ENCODE results near the gene TOM1.
"Not testable (repeated sequence)": the region's sequence is repeated elsewhere in the genome, so short reads cannot be mapped to it uniquely, and the experiment has no call there.

Gene TOM1

DNA sequence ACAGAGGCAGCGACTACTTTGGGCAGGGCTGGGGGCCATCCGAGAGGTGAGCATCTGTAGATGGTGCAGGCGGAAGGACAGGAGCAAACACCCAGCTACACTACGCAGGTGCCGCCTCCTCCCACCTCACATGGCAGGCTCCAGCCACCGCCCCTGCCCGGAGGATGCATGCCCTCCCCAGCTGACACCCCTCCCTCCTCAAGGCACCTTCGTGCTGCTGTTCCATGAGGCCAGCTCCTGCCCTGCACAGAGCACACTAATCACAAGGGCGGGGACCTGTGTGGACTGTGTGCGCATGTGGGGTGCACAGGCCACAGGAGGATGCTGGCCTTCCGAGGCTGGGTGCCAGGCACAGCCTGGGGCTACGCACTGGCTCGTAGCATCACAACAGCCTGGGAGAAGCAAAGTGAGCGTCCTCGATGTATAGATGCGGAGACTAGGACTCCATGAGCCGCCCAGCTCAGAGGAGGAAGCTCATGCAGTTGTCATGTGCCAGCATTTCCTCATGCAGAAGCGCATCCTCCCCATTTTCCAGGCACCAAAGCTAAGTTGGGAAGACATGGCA, 48.4 kb downstream of the TOM1 start:
- no peak for DNase-seq

DNA sequence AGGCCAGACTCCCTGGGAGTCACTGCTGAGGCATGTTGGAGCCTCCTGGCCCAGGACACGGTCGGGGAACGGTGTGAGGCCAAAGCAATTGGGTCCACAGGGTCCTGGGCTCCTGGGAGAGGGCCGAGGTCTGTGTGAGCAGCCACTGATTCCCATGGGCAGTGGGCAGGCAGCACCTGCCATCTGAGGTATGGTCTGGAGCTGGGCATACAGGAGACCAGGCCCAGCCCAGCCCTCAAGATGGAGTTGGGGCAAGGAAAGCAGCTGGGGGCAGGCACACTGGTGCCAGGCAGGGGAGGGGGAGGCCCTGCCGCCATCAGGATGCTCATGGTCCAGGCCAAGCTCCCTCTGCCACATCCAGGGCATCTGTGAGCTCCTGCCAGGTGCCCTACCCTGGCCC, 49.0 kb downstream of the TOM1 start:
- DNase-seq = no peak

DNA sequence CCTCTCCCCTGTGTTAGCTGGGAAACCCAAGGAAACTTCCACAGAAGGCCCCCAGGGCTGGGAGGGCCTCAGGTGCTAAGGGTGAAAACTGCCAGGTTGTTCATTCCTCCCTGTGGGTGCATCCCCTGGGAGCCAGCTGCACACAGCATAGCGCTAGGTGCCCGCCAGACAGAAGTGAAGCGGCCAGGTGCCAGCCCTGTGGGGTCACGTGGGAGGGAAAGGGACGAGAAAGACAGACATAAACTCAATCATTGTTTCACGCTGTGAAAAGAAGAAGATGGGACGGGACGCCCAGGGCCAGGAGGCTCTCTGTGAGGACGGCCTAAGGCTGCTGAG, 49.6 kb downstream of the TOM1 start:
- DNase-seq = no peak

DNA sequence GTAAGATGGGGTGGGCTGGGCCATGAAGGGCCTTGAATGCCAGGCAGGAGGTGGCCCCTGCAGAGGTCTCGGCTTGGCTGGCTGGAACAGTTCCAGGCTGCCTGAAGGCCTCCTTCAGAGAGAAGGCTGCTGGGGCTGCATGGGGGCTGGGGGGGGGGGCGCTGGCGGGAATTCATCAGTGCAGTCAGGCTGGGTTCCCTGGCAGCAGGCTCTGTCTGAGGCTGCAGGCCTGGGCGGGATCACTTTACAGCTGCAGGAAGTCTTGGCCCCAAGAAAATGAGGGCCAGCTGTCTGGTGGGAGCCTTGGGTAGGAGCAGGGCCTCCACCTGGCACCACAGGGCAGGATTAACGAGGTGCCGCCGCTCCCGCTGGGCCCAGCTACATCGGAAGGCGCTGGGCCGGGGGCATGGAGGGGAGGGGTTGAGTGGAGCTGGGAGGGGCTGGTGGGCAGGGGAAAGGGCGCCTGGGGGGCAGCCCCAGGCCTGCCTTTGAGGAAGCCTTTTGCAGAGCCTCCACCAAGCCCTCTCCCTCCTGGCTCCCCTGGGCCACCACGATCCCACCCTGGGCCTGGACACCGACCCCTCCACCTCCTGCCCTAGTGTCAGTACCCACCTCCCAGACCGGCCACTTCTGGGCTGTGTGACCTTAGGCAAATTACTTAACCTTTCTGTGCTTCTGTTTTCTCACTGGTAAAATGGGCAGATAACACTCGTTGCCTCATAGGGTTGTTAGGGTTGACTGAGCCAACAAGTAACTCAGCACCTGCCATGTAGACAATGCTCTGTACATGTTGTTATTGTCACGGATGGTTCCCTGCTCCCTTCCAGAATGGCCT, 50.2 kb downstream of the TOM1 start:
- DNase-seq = no peak

GRCh38 chr22:35350539-35351503, 51.1 kb downstream of the TOM1 start:
- DNase-seq = peak; percentile 75

DNA sequence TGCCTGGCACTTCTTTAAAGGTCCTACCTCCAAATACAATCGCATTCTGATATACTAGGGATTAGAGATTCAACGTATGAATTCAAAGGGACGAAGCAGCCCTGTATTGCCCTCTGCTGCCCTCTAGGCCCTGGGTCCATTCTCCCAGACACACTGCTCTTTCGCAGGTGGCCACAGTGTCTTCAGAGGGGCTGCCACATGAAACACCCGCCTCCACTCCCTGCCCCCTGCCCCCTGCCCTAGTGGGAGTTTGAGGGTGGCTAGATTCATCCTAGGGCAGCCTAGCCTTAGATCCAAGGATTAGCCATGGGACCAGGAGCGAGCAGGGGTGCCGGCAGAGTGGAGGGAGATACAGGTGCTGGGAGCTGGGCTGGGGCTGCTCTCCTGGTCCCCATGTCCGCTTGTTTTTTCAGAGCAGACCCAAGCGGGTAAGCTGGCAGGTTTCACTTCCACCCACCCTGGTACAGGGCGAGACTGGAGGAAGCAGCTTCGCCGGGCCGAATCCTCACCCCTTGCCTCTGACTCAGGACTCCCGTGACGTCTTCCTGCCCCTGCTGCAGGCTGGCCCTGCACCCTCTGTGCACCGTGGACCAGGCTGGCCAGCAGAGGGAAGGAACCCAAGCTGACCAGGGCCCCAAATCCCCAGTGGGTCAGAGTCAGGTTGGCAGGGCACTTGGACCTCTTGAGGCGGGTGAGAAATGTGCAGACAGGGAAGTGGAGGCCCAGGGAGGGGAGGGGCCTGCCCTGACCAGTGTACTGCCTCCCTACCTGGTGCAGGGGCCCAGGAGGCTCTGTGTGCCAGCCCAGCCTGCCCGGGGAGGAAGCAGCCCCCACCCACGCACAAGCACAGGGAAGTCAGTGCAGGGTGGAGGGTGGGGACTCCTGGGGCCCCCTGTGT, 52.8 kb downstream of the TOM1 start:
- peak; percentile 29 for DNase-seq

DNA sequence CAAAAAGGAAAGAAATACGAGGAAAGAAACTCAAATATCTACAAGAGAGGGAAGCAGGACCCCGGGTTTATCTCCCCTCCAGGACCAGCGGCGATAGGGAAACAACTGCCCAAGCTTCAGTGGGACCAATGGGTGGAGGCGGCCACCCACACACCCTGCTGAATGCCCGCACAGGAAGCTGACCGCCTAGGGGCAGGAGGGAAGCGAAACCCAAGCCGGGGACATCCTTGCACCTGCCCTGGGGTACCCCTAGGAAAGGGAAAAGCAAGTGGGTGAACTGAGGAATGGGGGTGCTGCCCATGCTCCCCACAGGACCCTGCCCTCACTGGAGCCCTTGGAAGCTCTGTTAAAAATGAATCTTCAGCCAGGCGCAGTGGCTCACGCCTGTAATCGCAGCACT, 53.6 kb downstream of the TOM1 start:
- DNase-seq = no peak

DNA sequence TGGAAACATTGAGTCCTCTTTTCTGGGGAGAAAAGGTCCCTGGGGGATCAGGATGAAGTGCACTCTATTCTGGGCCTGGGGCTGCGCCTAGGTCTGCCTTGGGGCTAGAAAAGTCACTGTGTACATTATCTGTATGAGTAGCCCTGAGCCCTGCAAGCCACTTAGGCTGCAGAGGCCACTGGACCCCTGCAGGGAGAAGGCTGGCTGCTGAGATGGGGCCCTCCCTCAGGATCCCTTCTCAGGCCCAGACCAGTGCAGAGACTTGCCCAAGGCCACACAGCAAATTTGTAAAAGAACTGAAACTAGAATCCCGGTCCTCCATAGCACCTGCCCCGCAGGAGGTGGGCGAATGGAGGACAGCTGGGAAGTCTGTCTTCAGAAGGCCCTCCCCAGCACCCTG, 54.4 kb downstream of the TOM1 start:
- DNase-seq = no peak

DNA sequence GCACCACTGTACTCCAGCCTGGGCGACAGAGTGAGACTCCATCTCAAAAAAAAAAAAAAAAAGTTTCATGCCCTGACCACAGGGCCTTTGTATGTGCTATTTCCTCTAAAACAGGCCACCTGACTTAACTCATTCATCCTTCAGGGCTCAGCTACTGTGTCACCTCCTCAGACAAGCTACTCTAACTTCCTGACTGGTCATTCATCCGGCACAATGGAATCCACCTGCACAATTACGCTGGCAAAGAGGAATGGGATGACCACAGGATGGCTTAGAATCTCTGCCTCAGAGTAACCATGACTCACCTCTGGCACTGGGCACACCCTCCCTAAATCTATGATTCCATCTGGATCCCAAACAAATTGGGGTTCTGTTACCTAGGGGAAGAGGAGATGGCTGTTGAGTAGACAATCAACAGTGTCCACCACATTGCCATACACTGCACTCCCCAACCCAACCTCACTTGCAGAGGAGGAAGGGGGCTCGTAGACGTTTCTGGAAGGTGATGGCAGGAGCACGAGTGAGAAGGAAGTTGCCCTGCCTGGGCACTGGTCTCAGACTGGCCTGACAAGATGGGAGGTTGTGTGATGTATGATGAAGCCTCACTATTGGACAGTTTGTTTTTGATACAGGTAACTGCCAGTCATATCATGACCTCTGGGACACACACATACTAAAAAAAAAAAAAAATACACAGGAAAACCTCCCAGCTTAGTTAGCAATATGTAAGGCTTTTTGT, 58.4 kb downstream of the TOM1 start:
- DNase-seq = no peak

DNA sequence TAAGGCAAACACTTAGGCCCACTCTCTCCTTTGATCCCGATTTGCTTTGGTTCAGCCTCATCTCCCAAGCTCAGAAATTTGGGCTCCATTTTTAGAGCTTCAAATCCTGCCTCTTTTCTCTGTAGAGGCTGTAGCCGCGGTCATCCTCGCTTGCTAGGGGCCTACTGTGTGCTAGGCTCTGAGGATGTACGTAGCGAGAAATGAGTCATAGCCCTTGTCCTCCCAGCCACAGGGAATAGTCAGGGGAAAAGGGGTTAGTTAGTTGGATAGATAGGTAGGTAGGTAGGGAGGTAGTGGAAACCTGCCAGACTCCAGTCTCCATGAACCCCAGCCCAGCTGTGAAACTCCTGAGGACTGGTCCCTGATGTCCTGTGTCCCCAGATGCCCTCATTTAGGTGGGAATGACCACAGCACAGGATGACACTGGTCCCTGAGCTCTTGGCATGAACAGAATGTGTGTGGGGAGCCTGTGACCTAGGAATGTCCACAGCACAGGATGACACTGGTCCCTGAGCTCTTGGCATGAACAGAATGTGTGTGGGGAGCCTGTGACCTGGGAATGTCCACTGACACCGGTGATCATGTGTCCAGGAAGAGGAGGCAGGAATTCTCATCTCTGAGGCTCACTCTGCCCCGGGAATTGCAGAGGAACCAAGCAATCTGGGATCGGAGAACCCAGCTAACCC, 59.8 kb downstream of the TOM1 start:
- no peak for DNase-seq

DNA sequence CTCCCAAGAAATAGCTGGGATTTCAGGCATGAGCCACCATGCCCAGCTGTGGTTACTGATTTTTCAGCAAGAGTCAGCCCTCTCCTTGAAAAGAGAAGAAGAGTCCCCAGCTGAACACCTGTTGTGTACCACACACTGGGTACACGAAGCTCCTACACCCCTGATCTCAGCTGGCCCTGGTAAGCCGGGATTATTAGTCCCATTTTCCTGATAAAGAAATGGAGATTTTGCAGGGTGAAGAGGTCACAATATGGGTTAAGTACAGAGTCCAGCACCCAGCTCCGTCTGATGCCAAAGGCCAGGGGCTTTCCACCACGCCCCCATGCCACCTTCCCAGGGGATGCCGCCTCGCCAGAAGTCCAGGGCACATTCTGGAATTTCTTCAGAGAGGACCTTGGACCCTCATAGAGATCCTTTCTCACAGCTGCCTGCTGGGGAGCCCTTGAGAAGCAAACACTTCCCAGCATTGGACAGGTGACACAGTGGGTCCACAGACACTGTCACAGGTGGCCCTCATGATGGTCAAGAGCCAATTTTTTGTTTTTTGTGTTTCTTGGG, 61.4 kb downstream of the TOM1 start:
- DNase-seq = no peak

DNA sequence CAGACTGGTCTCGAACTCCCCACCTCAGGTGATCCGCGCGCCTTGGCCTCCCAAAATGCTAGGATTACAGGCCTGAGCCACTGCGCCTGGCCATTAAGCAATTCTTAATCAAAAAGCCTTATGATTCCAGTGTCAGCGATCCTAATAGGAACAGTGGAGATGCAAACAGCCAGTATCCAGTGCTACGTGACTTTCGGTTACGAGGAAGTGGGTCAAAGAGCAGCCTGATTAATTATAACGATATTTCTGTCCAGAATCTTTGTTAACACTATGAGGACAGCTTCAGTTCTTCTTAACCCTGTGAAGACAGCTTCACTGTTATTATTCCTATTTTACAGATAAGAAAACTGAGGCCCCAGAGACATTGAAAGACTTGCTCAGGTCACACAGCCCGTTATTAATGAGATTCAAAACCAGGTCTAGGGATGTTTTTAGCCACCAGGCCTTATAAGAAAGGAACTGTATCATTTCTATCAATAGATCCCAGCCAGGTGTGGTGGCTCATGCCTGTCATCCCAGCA, 63.9 kb downstream of the TOM1 start:
- no peak for DNase-seq

- DNase-seq = not testable (repeated sequence)
Observed at GRCh38 chr22:35364230-35364629, 64.5 kb downstream of the TOM1 start.

GRCh38 chr22:35367331-35367886, 67.7 kb downstream of the TOM1 start:
- no peak for DNase-seq

GRCh38 chr22:35368386-35368785, 68.7 kb downstream of the TOM1 start:
- DNase-seq = no peak

DNA sequence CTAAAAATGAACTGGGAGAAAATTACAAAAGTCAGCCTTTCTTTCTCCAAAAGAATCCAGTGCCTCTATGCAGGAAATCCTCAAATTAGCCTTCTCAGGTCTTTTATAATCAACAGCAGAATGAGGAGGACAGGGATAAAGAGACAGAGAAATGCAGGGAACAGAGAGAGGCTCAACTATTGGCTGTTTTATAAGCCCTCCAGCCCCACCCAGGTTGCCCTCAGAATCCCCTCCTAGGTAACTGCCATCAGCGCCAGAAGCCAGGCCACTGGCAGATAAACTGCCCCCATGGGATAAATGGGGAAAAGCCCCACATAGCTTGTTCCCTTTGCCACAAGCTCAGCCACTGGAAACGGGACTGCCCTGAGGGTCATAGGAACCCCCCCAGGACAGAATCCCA, 70.3 kb downstream of the TOM1 start:
- DNase-seq = no peak

- DNase-seq = no peak
Observed at GRCh38 chr22:35373781-35374180, 74.1 kb downstream of the TOM1 start.

GRCh38 chr22:35375031-35375430, 75.3 kb downstream of the TOM1 start:
- DNase-seq = no peak

GRCh38 chr22:35375526-35375925, 75.8 kb downstream of the TOM1 start:
- no peak for DNase-seq

DNA sequence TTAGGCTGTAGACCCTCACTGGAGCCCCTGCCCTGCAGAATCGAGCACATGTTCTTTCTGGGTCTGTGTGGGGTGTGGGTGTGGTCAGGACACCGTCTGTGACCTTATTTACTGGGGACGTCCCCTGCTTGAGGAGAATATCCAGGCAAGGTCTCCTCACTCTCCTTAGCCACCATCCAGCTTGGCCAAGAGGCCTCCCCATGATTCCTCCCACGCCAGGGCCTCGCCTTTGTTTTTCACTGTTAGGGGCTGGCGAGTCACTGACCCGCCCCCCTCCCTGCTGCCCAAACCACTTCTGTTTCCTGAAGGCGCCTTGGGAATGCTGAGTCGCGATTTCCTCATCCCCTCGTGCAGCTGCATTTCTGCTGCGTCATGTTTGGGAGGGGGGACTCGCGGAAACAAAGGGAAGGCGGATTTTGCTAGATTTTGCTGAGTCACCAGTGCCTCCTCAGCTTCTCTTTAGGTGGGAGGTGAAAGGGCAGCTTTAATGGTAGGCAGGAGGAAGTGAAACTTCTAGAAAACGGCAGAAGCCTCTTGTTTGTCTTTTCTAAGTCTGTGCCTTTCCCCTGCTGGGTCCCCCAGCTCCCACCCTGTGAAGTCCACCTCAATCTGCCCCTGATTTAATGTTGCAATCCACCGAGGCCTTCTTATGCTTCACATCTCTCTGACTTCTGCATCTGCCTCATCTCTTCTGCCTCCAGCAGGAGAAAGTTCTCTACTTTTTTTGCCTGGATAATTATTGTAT, 77.2 kb downstream of the TOM1 start:
- DNase-seq = no peak

Data from activated CD4-positive, alpha-beta T cell treated with anti-CD3 and anti-CD28 coated beads for 1 hour (primary cell).